ENCODE data around the gene FIGN. TPM values are rescaled to one million over a fixed set of nuclear protein-coding genes. Genes with fewer than 3 reads are reported as not detected.

FIGN gene
- total and polyA plus RNA-seq, 2 of the 8 experiments (the other 6 are each of a cell fraction or from before 2014, with no cell fraction given), result 5.0 to 22.8 TPM

DNA sequence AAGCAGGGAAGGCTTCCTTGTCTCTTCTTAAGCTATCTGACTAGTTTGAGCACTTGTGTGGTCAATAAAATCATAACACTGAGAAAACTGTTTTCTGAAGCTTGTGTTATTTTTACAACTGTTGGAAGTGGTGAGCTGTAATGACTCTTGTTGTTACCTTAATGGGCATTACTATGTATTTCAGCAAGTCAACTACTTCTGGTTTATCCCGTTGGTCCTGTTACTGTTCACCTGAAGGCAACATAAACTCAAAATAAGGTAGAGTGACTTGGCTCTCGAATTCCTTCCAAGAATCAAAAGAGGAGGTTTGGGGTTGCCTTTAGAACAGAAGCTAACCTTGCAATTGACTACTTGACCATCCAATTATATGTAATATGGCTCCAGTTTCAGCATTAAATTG lies 23.2 kb upstream of the FIGN start (continued):
- TF ChIP-seq, protein P1, sequence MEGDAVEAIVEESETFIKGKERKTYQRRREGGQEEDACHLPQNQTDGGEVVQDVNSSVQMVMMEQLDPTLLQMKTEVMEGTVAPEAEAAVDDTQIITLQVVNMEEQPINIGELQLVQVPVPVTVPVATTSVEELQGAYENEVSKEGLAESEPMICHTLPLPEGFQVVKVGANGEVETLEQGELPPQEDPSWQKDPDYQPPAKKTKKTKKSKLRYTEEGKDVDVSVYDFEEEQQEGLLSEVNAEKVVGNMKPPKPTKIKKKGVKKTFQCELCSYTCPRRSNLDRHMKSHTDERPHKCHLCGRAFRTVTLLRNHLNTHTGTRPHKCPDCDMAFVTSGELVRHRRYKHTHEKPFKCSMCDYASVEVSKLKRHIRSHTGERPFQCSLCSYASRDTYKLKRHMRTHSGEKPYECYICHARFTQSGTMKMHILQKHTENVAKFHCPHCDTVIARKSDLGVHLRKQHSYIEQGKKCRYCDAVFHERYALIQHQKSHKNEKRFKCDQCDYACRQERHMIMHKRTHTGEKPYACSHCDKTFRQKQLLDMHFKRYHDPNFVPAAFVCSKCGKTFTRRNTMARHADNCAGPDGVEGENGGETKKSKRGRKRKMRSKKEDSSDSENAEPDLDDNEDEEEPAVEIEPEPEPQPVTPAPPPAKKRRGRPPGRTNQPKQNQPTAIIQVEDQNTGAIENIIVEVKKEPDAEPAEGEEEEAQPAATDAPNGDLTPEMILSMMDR (IDR thresholded peaks at IDR 0.05; ENCODE audit: control extremely low read depth in 1 of 3, insufficient read depth in 1 of 3, low read depth in 1 of 3, low read length in 3 of 3), result no peak
- TF ChIP-seq, protein P2, sequence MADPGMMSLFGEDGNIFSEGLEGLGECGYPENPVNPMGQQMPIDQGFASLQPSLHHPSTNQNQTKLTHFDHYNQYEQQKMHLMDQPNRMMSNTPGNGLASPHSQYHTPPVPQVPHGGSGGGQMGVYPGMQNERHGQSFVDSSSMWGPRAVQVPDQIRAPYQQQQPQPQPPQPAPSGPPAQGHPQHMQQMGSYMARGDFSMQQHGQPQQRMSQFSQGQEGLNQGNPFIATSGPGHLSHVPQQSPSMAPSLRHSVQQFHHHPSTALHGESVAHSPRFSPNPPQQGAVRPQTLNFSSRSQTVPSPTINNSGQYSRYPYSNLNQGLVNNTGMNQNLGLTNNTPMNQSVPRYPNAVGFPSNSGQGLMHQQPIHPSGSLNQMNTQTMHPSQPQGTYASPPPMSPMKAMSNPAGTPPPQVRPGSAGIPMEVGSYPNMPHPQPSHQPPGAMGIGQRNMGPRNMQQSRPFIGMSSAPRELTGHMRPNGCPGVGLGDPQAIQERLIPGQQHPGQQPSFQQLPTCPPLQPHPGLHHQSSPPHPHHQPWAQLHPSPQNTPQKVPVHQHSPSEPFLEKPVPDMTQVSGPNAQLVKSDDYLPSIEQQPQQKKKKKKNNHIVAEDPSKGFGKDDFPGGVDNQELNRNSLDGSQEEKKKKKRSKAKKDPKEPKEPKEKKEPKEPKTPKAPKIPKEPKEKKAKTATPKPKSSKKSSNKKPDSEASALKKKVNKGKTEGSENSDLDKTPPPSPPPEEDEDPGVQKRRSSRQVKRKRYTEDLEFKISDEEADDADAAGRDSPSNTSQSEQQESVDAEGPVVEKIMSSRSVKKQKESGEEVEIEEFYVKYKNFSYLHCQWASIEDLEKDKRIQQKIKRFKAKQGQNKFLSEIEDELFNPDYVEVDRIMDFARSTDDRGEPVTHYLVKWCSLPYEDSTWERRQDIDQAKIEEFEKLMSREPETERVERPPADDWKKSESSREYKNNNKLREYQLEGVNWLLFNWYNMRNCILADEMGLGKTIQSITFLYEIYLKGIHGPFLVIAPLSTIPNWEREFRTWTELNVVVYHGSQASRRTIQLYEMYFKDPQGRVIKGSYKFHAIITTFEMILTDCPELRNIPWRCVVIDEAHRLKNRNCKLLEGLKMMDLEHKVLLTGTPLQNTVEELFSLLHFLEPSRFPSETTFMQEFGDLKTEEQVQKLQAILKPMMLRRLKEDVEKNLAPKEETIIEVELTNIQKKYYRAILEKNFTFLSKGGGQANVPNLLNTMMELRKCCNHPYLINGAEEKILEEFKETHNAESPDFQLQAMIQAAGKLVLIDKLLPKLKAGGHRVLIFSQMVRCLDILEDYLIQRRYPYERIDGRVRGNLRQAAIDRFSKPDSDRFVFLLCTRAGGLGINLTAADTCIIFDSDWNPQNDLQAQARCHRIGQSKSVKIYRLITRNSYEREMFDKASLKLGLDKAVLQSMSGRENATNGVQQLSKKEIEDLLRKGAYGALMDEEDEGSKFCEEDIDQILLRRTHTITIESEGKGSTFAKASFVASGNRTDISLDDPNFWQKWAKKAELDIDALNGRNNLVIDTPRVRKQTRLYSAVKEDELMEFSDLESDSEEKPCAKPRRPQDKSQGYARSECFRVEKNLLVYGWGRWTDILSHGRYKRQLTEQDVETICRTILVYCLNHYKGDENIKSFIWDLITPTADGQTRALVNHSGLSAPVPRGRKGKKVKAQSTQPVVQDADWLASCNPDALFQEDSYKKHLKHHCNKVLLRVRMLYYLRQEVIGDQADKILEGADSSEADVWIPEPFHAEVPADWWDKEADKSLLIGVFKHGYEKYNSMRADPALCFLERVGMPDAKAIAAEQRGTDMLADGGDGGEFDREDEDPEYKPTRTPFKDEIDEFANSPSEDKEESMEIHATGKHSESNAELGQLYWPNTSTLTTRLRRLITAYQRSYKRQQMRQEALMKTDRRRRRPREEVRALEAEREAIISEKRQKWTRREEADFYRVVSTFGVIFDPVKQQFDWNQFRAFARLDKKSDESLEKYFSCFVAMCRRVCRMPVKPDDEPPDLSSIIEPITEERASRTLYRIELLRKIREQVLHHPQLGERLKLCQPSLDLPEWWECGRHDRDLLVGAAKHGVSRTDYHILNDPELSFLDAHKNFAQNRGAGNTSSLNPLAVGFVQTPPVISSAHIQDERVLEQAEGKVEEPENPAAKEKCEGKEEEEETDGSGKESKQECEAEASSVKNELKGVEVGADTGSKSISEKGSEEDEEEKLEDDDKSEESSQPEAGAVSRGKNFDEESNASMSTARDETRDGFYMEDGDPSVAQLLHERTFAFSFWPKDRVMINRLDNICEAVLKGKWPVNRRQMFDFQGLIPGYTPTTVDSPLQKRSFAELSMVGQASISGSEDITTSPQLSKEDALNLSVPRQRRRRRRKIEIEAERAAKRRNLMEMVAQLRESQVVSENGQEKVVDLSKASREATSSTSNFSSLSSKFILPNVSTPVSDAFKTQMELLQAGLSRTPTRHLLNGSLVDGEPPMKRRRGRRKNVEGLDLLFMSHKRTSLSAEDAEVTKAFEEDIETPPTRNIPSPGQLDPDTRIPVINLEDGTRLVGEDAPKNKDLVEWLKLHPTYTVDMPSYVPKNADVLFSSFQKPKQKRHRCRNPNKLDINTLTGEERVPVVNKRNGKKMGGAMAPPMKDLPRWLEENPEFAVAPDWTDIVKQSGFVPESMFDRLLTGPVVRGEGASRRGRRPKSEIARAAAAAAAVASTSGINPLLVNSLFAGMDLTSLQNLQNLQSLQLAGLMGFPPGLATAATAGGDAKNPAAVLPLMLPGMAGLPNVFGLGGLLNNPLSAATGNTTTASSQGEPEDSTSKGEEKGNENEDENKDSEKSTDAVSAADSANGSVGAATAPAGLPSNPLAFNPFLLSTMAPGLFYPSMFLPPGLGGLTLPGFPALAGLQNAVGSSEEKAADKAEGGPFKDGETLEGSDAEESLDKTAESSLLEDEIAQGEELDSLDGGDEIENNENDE (IDR thresholded peaks at IDR 0.05; ENCODE audit: insufficient replicate concordance, low read length), result no peak
- TF ChIP-seq SUZ12 (IDR thresholded peaks at IDR 0.05; ENCODE audit: low read length) (no peak), POLR2AphosphoS5 (IDR thresholded peaks at IDR 0.05; ENCODE audit: low read depth, low read length) (no peak), CEBPB (IDR thresholded peaks at IDR 0.05; ENCODE audit: low read depth, low read length) (no peak), ASH2L (IDR thresholded peaks at IDR 0.05; ENCODE audit: low read length) (no peak), SAP30 (IDR thresholded peaks at IDR 0.05; ENCODE audit: insufficient read depth, insufficient replicate concordance, low read length) (no peak)
- TF ChIP-seq, protein P3, sequence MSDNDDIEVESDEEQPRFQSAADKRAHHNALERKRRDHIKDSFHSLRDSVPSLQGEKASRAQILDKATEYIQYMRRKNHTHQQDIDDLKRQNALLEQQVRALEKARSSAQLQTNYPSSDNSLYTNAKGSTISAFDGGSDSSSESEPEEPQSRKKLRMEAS (IDR thresholded peaks at IDR 0.05), result no peak

All from H1 (cell line).